Esophagus muscularis mucosa (tissue), 4 donors: ENCODE data around the gene RPL22L1.

Source experiments
- EP300 ChIP-seq: sonication (generic); formaldehyde crosslinking; IDR thresholded peaks from one replicate; pipeline ENCODE4 v1.6.1; 2017; ENCODE audit warnings: antibody characterized with exemption
- POLR2A ChIP-seq: fragments of 450-650 bp; IDR thresholded peaks from one replicate; pipeline ENCODE4 v1.6.1; 2017; ENCODE audit warnings: antibody characterized with exemption, moderate library complexity, mild to moderate bottlenecking, low read depth
- POLR2AphosphoS5 ChIP-seq, 2 donors: sonication (generic); formaldehyde crosslinking; IDR thresholded peaks; one replicate each; pipeline ENCODE4 v1.6.1; 2017; ENCODE audit warnings: antibody characterized with exemption in 2 of 2
- TF ChIP-seq, protein P1 (sequence below), 3 experiments: fragments of 200-600 bp in 2 of 3; fragments of 450-650 bp in 1 of 3; sonication (generic) in 2 of 3; IDR thresholded peaks; one replicate each; pipeline ENCODE4 v1.5.1; 2017 to 2019; ENCODE audit warnings: antibody characterized with exemption in 3 of 3, mild to moderate bottlenecking in 2 of 3, moderate library complexity in 1 of 3

GRCh38 chr3:170914690-170915089, 44.7 kb upstream of the RPL22L1 start:
- no peak for TF ChIP-seq POLR2A
- TF ChIP-seq, protein P1, sequence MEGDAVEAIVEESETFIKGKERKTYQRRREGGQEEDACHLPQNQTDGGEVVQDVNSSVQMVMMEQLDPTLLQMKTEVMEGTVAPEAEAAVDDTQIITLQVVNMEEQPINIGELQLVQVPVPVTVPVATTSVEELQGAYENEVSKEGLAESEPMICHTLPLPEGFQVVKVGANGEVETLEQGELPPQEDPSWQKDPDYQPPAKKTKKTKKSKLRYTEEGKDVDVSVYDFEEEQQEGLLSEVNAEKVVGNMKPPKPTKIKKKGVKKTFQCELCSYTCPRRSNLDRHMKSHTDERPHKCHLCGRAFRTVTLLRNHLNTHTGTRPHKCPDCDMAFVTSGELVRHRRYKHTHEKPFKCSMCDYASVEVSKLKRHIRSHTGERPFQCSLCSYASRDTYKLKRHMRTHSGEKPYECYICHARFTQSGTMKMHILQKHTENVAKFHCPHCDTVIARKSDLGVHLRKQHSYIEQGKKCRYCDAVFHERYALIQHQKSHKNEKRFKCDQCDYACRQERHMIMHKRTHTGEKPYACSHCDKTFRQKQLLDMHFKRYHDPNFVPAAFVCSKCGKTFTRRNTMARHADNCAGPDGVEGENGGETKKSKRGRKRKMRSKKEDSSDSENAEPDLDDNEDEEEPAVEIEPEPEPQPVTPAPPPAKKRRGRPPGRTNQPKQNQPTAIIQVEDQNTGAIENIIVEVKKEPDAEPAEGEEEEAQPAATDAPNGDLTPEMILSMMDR (IDR thresholded peaks at IDR 0.05), result no peak
- no peak for TF ChIP-seq POLR2AphosphoS5 (IDR thresholded peaks at IDR 0.05)
- TF ChIP-seq EP300, result no peak
